ENCODE data around the gene POLR3E.

DNA sequence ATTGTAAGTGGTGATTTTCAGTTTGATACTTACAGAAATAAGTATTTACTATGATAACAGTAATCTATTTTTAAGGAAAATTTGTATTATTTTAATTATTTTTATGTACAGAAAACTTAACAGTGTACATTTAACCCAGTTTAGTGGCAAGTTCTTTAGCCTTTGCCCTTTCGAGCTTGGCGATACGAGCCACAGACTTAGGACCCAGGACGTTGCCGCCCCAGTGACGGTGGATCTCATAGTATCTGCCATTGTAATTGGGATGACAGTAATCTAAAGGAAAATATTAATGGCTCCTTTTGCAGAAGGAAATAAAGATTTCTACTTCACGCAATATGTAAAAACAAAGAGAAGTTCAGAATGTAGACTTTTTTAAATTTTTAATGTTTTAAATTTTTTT lies 82.4 kb downstream of the POLR3E start:
- TF ChIP-seq ZFP30 (CRISPR knock-in tag; IDR thresholded peaks at IDR 0.05) (no peak), RARB (CRISPR knock-in tag; IDR thresholded peaks at IDR 0.05) (no peak), SNAI2 (CRISPR knock-in tag; IDR thresholded peaks at IDR 0.05) (no peak), ZNF70 (CRISPR knock-in tag; IDR thresholded peaks at IDR 0.05) (no peak), CSDC2 (CRISPR knock-in tag; IDR thresholded peaks at IDR 0.05) (no peak), TCF4 (CRISPR knock-in tag; IDR thresholded peaks at IDR 0.05; ENCODE audit: borderline replicate concordance) (no peak), ISL1 (CRISPR knock-in tag; IDR thresholded peaks at IDR 0.05) (no peak), OSR1 (CRISPR knock-in tag; IDR thresholded peaks at IDR 0.05) (no peak), ESRRG (CRISPR knock-in tag; IDR thresholded peaks at IDR 0.05) (no peak), PATZ1 (CRISPR knock-in tag; IDR thresholded peaks at IDR 0.05; ENCODE audit: borderline replicate concordance) (no peak), ZFP3 (CRISPR knock-in tag; IDR thresholded peaks at IDR 0.05) (no peak), ZC3H10 (CRISPR knock-in tag; IDR thresholded peaks at IDR 0.05) (no peak)
- TF ChIP-seq, protein P1, sequence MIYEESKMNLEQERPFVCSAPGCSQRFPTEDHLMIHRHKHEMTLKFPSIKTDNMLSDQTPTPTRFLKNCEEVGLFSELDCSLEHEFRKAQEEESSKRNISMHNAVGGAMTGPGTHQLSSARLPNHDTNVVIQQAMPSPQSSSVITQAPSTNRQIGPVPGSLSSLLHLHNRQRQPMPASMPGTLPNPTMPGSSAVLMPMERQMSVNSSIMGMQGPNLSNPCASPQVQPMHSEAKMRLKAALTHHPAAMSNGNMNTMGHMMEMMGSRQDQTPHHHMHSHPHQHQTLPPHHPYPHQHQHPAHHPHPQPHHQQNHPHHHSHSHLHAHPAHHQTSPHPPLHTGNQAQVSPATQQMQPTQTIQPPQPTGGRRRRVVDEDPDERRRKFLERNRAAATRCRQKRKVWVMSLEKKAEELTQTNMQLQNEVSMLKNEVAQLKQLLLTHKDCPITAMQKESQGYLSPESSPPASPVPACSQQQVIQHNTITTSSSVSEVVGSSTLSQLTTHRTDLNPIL (CRISPR knock-in tag; IDR thresholded peaks at IDR 0.05; ENCODE audit: low read depth), result no peak
